Measurements from ENCODE around the gene ENTPD2. TPM values are rescaled to one million over a fixed set of nuclear protein-coding genes. Genes with fewer than 3 reads are reported as not detected.

Gene ENTPD2
- total and polyA plus RNA-seq, 2 donors (not counting 3 experiments of a cell fraction or from before 2014, with no cell fraction given), result not detected

DNA sequence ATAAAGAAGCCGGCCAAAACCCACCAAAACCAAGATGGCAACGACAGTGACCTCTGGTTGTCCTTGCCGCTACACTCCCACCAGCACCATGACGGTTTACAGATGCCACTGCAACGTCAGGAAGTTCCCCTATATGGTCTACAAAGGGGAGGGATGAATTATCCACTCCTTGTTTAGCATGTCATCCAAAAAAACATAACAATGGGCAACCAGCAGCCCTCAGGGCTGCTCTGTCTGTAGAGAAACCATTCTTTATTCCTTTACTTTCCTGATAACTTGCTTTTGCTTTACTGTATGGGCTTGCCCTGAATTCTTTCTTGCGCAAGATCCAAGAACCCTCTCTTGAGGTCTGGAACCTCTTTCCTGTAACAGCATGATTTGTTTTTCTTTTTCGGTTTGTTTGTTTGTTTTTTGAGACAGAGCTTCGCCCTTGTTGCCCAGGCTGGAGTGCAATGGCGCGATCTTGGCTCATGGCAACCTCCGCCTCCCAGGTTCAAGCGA lies 21.5 kb upstream of the ENTPD2 start:
- Histone ChIP-seq H3K4me1 (ENCODE audit: control insufficient read depth, extremely low read depth, insufficient read depth, low read length) (peaks cover 10% of the 10 kb centered on the region), H3K79me2 (ENCODE audit: control insufficient read depth, insufficient read depth, low read length) (peaks cover 6% of the 10 kb centered on the region), H3K36me3 (ENCODE audit: control insufficient read depth in 2 of 2, extremely low read depth in 1 of 2, insufficient read depth in 2 of 2, low read length in 2 of 2) (peaks cover 0 to 13% of the 10 kb centered on the region in 2 experiments), H3K9ac (replicated peaks; ENCODE audit: extremely low read depth, insufficient read depth, low read length) (no peak overlapping the region), H3K9me3 (replicated peaks; ENCODE audit: control insufficient read depth, insufficient read depth, low read length) (no peaks in the 10 kb centered on the region), H3K9me1 (replicated peaks; ENCODE audit: control insufficient read depth, extremely low read depth, insufficient read depth, low read length) (no peaks in the 10 kb centered on the region), H4K20me1 (replicated peaks; ENCODE audit: control insufficient read depth, extremely low read depth, insufficient read depth, low read length) (no peaks in the 10 kb centered on the region), H3K4me2 (ENCODE audit: insufficient read depth, low read length) (no peak overlapping the region), H2AFZ (ENCODE audit: low read depth, low read length) (no peak overlapping the region), H3K27me3 (ENCODE audit: control insufficient read depth in 2 of 2, insufficient read depth in 2 of 2, low read length in 2 of 2) (no peaks in the 10 kb centered on the region), H3K4me3 (replicated peaks in 1 of 3; ENCODE audit: insufficient read depth in 1 of 3, low read depth in 1 of 3, low read length in 3 of 3) (no peak overlapping the region), H3K27ac (ENCODE audit: insufficient read depth, low read depth, low read length) (no peak overlapping the region)
- intact Hi-C loops (cut with micrococcal nuclease), result no loop called here
- ChIA-PET CTCF (interaction anchor here (2.7 to 3.7 kb wide), 3 partner anchors 8 to 29 kb away, joined by 13 to 29 read pairs (median 14); partner anchors contain the start of gene NPDC1), POLR2A (interaction anchor here (0.7 kb wide), 1 partner anchor 21 kb away, joined by 4 read pairs; no protein-coding TSS in a partner anchor)
- DNase-seq (ENCODE audit: low read depth, low spot score), result no peak
- dilution Hi-C loops (cut with MboI; ENCODE audit: extremely low pct_ligation_motif_present, low sequenced_read_pairs), result no loop called here
- BruUV-seq (replicated peaks), result no TSS peak
- TF ChIP-seq POLR2AphosphoS5 (IDR thresholded peaks at IDR 0.05; ENCODE audit: insufficient read depth, low read depth, low read length), result no peak
- no peak for TF ChIP-seq GATA2 (IDR thresholded peaks at IDR 0.05; ENCODE audit: insufficient read depth, insufficient read length, low read depth, low read length)
- TF ChIP-seq JUN (IDR thresholded peaks at IDR 0.05; ENCODE audit: borderline replicate concordance, insufficient read depth, insufficient read length, low read depth), result no peak
- TF ChIP-seq MYC (IDR thresholded peaks at IDR 0.05; ENCODE audit: low read depth, low read length), result no peak
- TF ChIP-seq POLR2A (IDR thresholded peaks at IDR 0.05; ENCODE audit: low read depth, low read length), result no peak
- no peak for TF ChIP-seq EZH2 (IDR thresholded peaks at IDR 0.05; ENCODE audit: borderline replicate concordance, low read depth, low read length, severe bottlenecking)
- no peak for TF ChIP-seq FOS (IDR thresholded peaks at IDR 0.05; ENCODE audit: borderline replicate concordance, insufficient read depth, low read length)
- TF ChIP-seq, protein P1, sequence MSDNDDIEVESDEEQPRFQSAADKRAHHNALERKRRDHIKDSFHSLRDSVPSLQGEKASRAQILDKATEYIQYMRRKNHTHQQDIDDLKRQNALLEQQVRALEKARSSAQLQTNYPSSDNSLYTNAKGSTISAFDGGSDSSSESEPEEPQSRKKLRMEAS (IDR thresholded peaks at IDR 0.05; ENCODE audit: insufficient read depth, insufficient read length), result no peak
- TF ChIP-seq, protein P2, sequence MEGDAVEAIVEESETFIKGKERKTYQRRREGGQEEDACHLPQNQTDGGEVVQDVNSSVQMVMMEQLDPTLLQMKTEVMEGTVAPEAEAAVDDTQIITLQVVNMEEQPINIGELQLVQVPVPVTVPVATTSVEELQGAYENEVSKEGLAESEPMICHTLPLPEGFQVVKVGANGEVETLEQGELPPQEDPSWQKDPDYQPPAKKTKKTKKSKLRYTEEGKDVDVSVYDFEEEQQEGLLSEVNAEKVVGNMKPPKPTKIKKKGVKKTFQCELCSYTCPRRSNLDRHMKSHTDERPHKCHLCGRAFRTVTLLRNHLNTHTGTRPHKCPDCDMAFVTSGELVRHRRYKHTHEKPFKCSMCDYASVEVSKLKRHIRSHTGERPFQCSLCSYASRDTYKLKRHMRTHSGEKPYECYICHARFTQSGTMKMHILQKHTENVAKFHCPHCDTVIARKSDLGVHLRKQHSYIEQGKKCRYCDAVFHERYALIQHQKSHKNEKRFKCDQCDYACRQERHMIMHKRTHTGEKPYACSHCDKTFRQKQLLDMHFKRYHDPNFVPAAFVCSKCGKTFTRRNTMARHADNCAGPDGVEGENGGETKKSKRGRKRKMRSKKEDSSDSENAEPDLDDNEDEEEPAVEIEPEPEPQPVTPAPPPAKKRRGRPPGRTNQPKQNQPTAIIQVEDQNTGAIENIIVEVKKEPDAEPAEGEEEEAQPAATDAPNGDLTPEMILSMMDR (IDR thresholded peaks at IDR 0.05; ENCODE audit: extremely low read depth in 1 of 2, insufficient read depth in 1 of 2, low read depth in 1 of 2, low read length in 2 of 2), result no peak
- no peak for FAIRE-seq
